Keratinocyte (primary cell): Measurements from ENCODE around the gene SMURF1. TPM values are rescaled to one million over a fixed set of nuclear protein-coding genes. Genes with fewer than 3 reads are reported as not detected.

ENCODE experiments used
- DNase-seq: peaks from one replicate; pipeline ENCODE4 v3.0.0-alpha.2; 2011; ENCODE audit warnings: low read depth, missing footprints, low spot score
- FAIRE-seq: peaks from 2 replicates; lab custom pipeline; 2011; peaks lifted over from hg19 to GRCh38; lab: Jason Lieb, UNC
- H2AFZ ChIP-seq: 2 replicates; pipeline ENCODE4 v1.6.0; 2012; ENCODE audit warnings: low read length, control low read depth, inconsistent platforms; ENCODE audit not compliant: control insufficient read depth
- H3K27ac ChIP-seq: 2 replicates; pipeline ENCODE4 v1.5.1; 2011; ENCODE audit warnings: low read length; ENCODE audit not compliant: control insufficient read depth, insufficient read depth
- H3K27me3 ChIP-seq: 3 replicates; pipeline ENCODE4 v1.6.0; 2011; ENCODE audit warnings: low read length; ENCODE audit not compliant: control insufficient read depth, insufficient read depth; ENCODE audit errors: extremely low read depth
- H3K36me3 ChIP-seq, 2 experiments: 2 replicates in 1 of 2; 3 replicates in 1 of 2; pipeline ENCODE4 v1.5.1; 2011; ENCODE audit warnings: low read length in 2 of 2, mild to moderate bottlenecking in 1 of 2; ENCODE audit not compliant: control insufficient read depth in 2 of 2, insufficient read depth in 2 of 2; ENCODE audit errors: extremely low read depth in 1 of 2
- H3K4me1 ChIP-seq: 3 replicates; pipeline ENCODE4 v1.5.1; 2011; ENCODE audit warnings: low read length; ENCODE audit not compliant: control insufficient read depth, insufficient read depth; ENCODE audit errors: extremely low read depth
- H3K4me2 ChIP-seq: 3 replicates; pipeline ENCODE4 v1.6.0; 2011; ENCODE audit warnings: low read depth, low read length; ENCODE audit not compliant: control insufficient read depth, insufficient read depth; ENCODE audit errors: extremely low read depth
- H3K4me3 ChIP-seq, 3 experiments: fragments of 200-600 bp in 1 of 3; sonication (generic) in 1 of 3; 2 replicates in 2 of 3; 3 replicates in 1 of 3; pipeline ENCODE4 v1.5.1; 2011 to 2016; ENCODE audit warnings: low read length in 3 of 3, mild to moderate bottlenecking in 3 of 3, control low read depth in 2 of 3, inconsistent platforms in 1 of 3, low read depth in 1 of 3, mixed read lengths in 1 of 3, mixed run types in 1 of 3, moderate library complexity in 1 of 3; ENCODE audit not compliant: control insufficient read depth in 2 of 3, insufficient read depth in 2 of 3; ENCODE audit errors: extremely low read depth in 1 of 3
- H3K79me2 ChIP-seq: 2 replicates; pipeline ENCODE4 v1.6.0; 2012; ENCODE audit warnings: low read length; ENCODE audit not compliant: control insufficient read depth, insufficient read depth
- H3K9ac ChIP-seq: 3 replicates; pipeline ENCODE4 v1.6.0; 2011; ENCODE audit warnings: low read length; ENCODE audit not compliant: control insufficient read depth, insufficient read depth; ENCODE audit errors: extremely low read depth
- H3K9me1 ChIP-seq: 3 replicates; pipeline ENCODE4 v1.6.0; 2011; ENCODE audit warnings: low read length; ENCODE audit not compliant: control insufficient read depth, insufficient read depth; ENCODE audit errors: extremely low read depth
- H3K9me3 ChIP-seq: 2 replicates; pipeline ENCODE4 v1.5.1; 2012; ENCODE audit warnings: low read depth, low read length; ENCODE audit not compliant: control insufficient read depth
- H4K20me1 ChIP-seq: 3 replicates; pipeline ENCODE4 v1.6.0; 2011; ENCODE audit warnings: low read length; ENCODE audit not compliant: control insufficient read depth, insufficient read depth; ENCODE audit errors: extremely low read depth
- EZH2 ChIP-seq: IDR thresholded peaks from one replicate; pipeline ENCODE4 v1.6.1; 2012; ENCODE audit warnings: inconsistent platforms, mild to moderate bottlenecking, low read length, moderate library complexity
- dilution Hi-C: fragments of 300-500 bp; cut with MboI; formaldehyde crosslinking; loops from one replicate; pipeline ENCODE4 v1.7.0; 2020; ENCODE audit warnings: low sequenced_read_pairs; ENCODE audit not compliant: extremely low pct_ligation_motif_present
- polyA plus RNA-seq, 5 experiments: library from polyadenylated mRNA; depleted of rRNA in 3 of 5; stranded (reverse) in 3 of 5; stranded (forward) in 1 of 5; unstranded in 1 of 5; fragments of >200 nt; gene quantifications; 1 replicate in 1 of 5; 2 replicates in 3 of 5; 3 replicates in 1 of 5; pipeline versions ENCODE4 v1.2.1 to v1.2.3, GENCODE V29; 2011 to 2012; ENCODE audit warnings: missing spikeins in 2 of 5, low read depth in 1 of 5, low replicate concordance in 1 of 5
- TF ChIP-seq, protein P1 (sequence below), 3 experiments: IDR thresholded peaks in 1 of 3; conservative IDR thresholded peaks in 1 of 3; optimal IDR thresholded peaks in 1 of 3; 2 replicates in 2 of 3; 3 replicates in 1 of 3; pipeline versions ENCODE3 to v1.5.1; 2011; ENCODE audit warnings: low read length in 3 of 3, mild to moderate bottlenecking in 3 of 3, moderate library complexity in 2 of 3, control low read depth in 1 of 3, inconsistent platforms in 1 of 3; ENCODE audit not compliant: insufficient read depth in 2 of 3; ENCODE audit errors: extremely low read depth in 1 of 3

The SMURF1 gene
- polyA plus RNA-seq, 1 donor (not counting 4 experiments of a cell fraction or from before 2014, with no cell fraction given) = 22.2 TPM

DNA sequence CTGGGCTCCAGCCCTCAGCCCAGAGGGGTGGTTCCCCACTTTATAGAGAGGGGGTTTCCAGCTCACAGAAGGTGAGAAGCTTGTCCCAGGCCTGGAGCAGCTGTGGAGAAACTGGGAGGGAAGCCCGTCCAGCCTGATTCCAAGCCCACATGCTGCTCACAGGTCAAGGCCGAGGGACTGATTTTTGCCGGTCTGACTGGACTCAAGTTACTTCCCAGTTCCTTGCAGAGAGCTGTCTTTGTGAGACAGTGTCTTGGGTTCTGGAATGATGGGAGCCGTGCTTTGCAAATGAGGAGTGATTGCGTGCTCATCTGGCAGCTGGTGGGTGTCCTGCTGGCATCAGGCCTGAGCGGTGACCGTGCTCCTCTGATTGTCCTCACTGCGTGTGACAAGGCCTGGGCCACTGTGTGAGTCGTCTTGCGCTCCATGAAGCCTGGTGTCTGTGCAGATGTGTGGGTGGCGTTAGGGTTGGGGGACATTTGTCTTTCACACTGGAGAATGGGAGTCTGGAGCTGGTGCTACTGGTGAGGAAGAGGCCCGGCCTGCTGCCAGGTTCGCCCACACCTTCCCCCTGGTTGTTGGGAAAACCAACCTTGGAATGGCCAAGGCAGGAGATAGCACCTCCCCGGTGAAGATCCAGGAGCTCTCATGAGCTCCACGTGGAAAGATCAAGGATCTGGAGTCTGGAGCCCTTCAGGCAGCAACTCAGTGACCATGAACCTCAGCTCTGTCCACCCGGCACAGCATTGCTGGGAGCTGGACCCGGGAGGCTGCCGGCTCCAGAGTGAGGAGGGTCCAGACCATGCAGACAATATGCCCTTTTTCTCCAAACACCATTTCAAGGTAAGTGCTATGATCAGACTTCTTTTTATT is 129.6 kb downstream of the SMURF1 start:
- no peaks in the 10 kb centered on the region for H3K9me3 ChIP-seq
- dilution Hi-C loops = no loop called here
- FAIRE-seq (no peak), DNase-seq (no peak)
- no peaks in the 10 kb centered on the region for H4K20me1 ChIP-seq
- H3K4me1 ChIP-seq = no peaks in the 10 kb centered on the region
- H2AFZ ChIP-seq = no peak overlapping the region
- H3K4me2 ChIP-seq = no peak overlapping the region
- no peak overlapping the region for H3K4me3 ChIP-seq
- TF ChIP-seq, protein P1, sequence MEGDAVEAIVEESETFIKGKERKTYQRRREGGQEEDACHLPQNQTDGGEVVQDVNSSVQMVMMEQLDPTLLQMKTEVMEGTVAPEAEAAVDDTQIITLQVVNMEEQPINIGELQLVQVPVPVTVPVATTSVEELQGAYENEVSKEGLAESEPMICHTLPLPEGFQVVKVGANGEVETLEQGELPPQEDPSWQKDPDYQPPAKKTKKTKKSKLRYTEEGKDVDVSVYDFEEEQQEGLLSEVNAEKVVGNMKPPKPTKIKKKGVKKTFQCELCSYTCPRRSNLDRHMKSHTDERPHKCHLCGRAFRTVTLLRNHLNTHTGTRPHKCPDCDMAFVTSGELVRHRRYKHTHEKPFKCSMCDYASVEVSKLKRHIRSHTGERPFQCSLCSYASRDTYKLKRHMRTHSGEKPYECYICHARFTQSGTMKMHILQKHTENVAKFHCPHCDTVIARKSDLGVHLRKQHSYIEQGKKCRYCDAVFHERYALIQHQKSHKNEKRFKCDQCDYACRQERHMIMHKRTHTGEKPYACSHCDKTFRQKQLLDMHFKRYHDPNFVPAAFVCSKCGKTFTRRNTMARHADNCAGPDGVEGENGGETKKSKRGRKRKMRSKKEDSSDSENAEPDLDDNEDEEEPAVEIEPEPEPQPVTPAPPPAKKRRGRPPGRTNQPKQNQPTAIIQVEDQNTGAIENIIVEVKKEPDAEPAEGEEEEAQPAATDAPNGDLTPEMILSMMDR (optimal IDR thresholded peaks at IDR 0.05 in 1 of 3, IDR thresholded peaks at IDR 0.05 in 1 of 3, conservative IDR thresholded peaks at IDR 0.05 in 1 of 3; ENCODE audit: extremely low read depth in 1 of 3, insufficient read depth in 2 of 3, low read length in 3 of 3) = no peak
- no peak for TF ChIP-seq EZH2
- H3K27ac ChIP-seq = no peak overlapping the region
- no peaks in the 10 kb centered on the region for H3K9me1 ChIP-seq
- peaks cover 17 to 49% of the 10 kb centered on the region in 2 experiments for H3K36me3 ChIP-seq
- no peaks in the 10 kb centered on the region for H3K27me3 ChIP-seq
- H3K79me2 ChIP-seq = no peaks in the 10 kb centered on the region
- no peak overlapping the region for H3K9ac ChIP-seq

DNA sequence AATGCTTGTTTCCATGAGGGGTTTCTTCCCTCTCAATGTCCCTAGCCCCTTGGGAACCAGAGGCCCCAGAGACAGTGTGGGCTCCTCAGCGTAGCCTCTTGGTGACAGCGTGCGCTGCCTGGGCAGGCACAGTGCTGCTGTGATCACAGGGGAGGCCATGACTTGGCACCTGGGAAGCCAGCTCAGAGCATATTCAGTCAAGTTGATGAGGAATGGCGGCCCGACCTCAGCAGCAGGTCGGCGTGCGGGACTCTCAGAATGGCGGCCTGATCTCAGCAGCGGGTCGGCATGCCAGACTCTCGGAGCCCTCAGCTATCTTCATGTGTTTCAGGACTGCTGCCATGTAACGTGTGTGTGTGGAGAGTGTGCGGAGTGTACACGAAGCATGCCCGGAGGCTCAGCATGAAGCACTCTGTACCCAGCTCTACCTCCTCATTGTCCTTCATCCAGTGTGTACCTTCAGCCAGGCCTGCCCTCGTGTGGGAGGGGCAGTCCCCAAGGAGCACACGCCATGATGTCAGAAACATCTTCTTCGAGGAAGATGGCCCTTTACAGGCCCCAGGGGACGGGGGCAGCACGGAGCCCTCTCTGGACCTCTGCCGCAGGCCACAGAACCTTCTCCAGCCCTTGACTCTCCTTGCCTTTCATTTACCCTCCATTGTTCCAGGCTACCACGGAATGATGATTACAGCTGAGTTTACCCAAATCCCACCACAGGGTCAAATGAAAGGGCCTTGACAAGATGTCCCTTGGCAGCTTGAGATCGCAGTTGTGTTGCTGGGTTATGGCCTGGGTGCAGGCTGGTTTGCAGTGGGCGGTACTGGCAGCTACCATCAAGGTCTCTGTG is 130.4 kb downstream of the SMURF1 start:
- no peak for FAIRE-seq
- Histone ChIP-seq H4K20me1 (no peaks in the 10 kb centered on the region), H3K9me1 (no peaks in the 10 kb centered on the region), H3K27me3 (no peaks in the 10 kb centered on the region), H3K9me3 (no peaks in the 10 kb centered on the region), H3K4me3 (no peak overlapping the region), H3K27ac (no peak overlapping the region), H3K79me2 (no peaks in the 10 kb centered on the region), H2AFZ (no peak overlapping the region), H3K9ac (no peak overlapping the region), H3K4me2 (no peak overlapping the region), H3K36me3 (peaks cover 17 to 53% of the 10 kb centered on the region in 2 experiments), H3K4me1 (no peaks in the 10 kb centered on the region)
- no peak for DNase-seq
- dilution Hi-C loops = no loop called here
- no peak for TF ChIP-seq EZH2
- TF ChIP-seq, protein P1 (optimal IDR thresholded peaks at IDR 0.05 in 1 of 3, IDR thresholded peaks at IDR 0.05 in 1 of 3, conservative IDR thresholded peaks at IDR 0.05 in 1 of 3; ENCODE audit: extremely low read depth in 1 of 3, insufficient read depth in 2 of 3, low read length in 3 of 3) = no peak
